ENCODE data around the gene ANTXR2. TPM values are rescaled to one million over a fixed set of nuclear protein-coding genes. Genes with fewer than 3 reads are reported as not detected.

Gene ANTXR2
- total and polyA plus RNA-seq, 2 donors (not counting 3 experiments of a cell fraction or from before 2014, with no cell fraction given), result 6.6 to 64.6 TPM

- H3K4me2 ChIP-seq (ENCODE audit: insufficient read depth, low read length), result no peak overlapping the region
- TF ChIP-seq MYC (IDR thresholded peaks at IDR 0.05; ENCODE audit: low read depth, low read length) (no peak), FOS (IDR thresholded peaks at IDR 0.05; ENCODE audit: borderline replicate concordance, insufficient read depth, low read length) (no peak), GATA2 (IDR thresholded peaks at IDR 0.05; ENCODE audit: insufficient read depth, insufficient read length, low read depth, low read length) (no peak), POLR2AphosphoS5 (IDR thresholded peaks at IDR 0.05; ENCODE audit: insufficient read depth, low read depth, low read length) (no peak), MAX (IDR thresholded peaks at IDR 0.05; ENCODE audit: insufficient read depth, insufficient read length) (no peak), CTCF (IDR thresholded peaks at IDR 0.05; ENCODE audit: extremely low read depth in 1 of 2, insufficient read depth in 1 of 2, low read depth in 1 of 2, low read length in 2 of 2) (no peak), POLR2A (IDR thresholded peaks at IDR 0.05; ENCODE audit: low read depth, low read length) (no peak), JUN (IDR thresholded peaks at IDR 0.05; ENCODE audit: borderline replicate concordance, insufficient read depth, insufficient read length, low read depth) (no peak), EZH2 (IDR thresholded peaks at IDR 0.05; ENCODE audit: borderline replicate concordance, low read depth, low read length, severe bottlenecking) (no peak)
- dilution Hi-C loops (cut with MboI; ENCODE audit: extremely low pct_ligation_motif_present, low sequenced_read_pairs) (no loop called here), intact Hi-C loops (cut with micrococcal nuclease) (no loop called here)
- DNase-seq (ENCODE audit: low read depth, low spot score) (no peak), FAIRE-seq (no peak)
- H3K9me3 ChIP-seq (replicated peaks; ENCODE audit: control insufficient read depth, insufficient read depth, low read length), result no peaks in the 10 kb centered on the region
- H3K4me1 ChIP-seq (ENCODE audit: control insufficient read depth, extremely low read depth, insufficient read depth, low read length), result no peaks in the 10 kb centered on the region
- H3K27me3 ChIP-seq (ENCODE audit: control insufficient read depth in 2 of 2, insufficient read depth in 2 of 2, low read length in 2 of 2), result peaks cover 1 to 3% of the 10 kb centered on the region in 2 experiments
- no peaks in the 10 kb centered on the region for H3K36me3 ChIP-seq (ENCODE audit: control insufficient read depth in 2 of 2, extremely low read depth in 1 of 2, insufficient read depth in 2 of 2, low read length in 2 of 2)
- BruUV-seq (replicated peaks), result no TSS peak
- ChIA-PET POLR2A (no interaction called here), CTCF (no interaction called here)
- H2AFZ ChIP-seq (ENCODE audit: low read depth, low read length), result no peak overlapping the region
- no peaks in the 10 kb centered on the region for H4K20me1 ChIP-seq (replicated peaks; ENCODE audit: control insufficient read depth, extremely low read depth, insufficient read depth, low read length)
- H3K27ac ChIP-seq (ENCODE audit: insufficient read depth, low read depth, low read length), result no peak overlapping the region
- H3K4me3 ChIP-seq (replicated peaks in 1 of 3; ENCODE audit: insufficient read depth in 1 of 3, low read depth in 1 of 3, low read length in 3 of 3), result no peak overlapping the region
- no peaks in the 10 kb centered on the region for H3K79me2 ChIP-seq (ENCODE audit: control insufficient read depth, insufficient read depth, low read length)
- H3K9ac ChIP-seq (replicated peaks; ENCODE audit: extremely low read depth, insufficient read depth, low read length), result no peak overlapping the region
- no peaks in the 10 kb centered on the region for H3K9me1 ChIP-seq (replicated peaks; ENCODE audit: control insufficient read depth, extremely low read depth, insufficient read depth, low read length)
Measured at GRCh38 chr4:79877511-79877910, 195.5 kb downstream of the ANTXR2 start.

Measured in endothelial cell of umbilical vein (primary cell).